Stimulated activated CD8-positive, alpha-beta memory T cell treated with anti-CD3 and anti-CD28 coated beads, Interleukin-15, amount 100 ng/mL, for 24 hours (primary cell): ENCODE data around the gene PM20D2.
"Not testable (repeated sequence)": the region's sequence is repeated elsewhere in the genome, so short reads cannot be mapped to it uniquely, and the experiment has no call there.

Experiments
- DNase-seq: peaks from one replicate; pipeline ENCODE4 v3.0.0-alpha.2; 2020; ENCODE audit warnings: low read depth

PM20D2 gene, protein sequence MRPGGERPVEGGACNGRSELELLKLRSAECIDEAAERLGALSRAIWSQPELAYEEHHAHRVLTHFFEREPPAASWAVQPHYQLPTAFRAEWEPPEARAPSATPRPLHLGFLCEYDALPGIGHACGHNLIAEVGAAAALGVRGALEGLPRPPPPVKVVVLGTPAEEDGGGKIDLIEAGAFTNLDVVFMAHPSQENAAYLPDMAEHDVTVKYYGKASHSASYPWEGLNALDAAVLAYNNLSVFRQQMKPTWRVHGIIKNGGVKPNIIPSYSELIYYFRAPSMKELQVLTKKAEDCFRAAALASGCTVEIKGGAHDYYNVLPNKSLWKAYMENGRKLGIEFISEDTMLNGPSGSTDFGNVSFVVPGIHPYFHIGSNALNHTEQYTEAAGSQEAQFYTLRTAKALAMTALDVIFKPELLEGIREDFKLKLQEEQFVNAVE

DNA sequence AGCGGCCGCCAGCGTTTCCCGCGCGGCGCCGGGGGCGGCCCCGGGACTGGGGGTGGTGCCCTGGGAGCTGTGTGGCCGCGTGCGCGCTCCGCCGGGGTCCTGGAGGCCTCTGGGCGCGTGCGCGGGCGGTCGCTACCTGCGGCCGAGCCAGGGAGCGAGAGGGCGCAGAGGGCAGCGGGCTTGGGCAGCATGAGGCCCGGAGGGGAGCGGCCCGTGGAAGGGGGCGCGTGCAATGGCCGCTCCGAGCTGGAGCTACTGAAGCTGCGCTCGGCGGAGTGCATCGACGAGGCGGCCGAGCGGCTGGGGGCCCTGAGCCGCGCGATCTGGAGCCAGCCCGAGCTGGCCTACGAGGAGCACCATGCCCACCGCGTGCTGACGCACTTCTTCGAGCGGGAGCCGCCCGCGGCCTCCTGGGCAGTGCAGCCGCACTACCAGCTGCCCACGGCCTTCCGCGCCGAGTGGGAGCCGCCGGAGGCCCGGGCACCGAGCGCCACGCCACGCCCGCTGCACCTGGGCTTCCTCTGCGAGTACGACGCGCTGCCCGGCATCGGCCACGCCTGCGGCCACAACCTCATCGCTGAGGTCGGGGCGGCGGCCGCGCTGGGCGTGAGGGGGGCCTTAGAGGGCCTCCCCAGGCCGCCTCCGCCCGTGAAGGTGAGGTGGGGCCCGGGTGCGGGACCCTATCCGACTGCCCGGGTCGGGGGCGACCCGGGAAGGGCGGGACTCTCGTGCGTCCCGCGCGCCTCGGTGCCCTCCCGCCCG, at the start of gene PM20D2:
PM20D2 (plus strand) TSS at position 100 of the 762 bp plus-strand sequence; CDS start at position 190, 90 bp downstream.
- DNase-seq: peak; percentile 49

- no peak for DNase-seq
Measured at GRCh38 chr6:89098461-89098860, 47.4 kb upstream of the PM20D2 start.

- DNase-seq: no peak
Measured at GRCh38 chr6:89100114-89100513, 45.7 kb upstream of the PM20D2 start.

DNA sequence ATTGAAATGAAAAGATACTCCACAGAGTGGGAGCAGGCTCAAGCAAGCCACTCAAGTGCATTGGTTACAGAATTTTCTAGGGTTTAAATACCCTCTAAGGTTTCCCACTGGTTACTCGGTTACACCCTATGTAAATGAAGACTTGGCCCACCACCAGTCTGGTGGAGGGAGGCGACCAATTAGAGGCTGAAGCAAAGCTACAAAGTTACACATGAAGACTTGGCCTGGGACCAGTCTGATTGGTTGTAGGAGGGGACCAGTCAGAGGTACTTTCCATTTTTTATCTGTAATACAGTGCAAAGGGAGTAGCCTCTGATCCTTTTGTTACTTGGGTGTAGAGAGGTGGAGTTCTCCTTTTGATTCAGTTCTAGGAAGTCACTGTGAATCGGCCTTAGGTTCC, 35.6 kb upstream of the PM20D2 start:
- DNase-seq: no peak

DNA sequence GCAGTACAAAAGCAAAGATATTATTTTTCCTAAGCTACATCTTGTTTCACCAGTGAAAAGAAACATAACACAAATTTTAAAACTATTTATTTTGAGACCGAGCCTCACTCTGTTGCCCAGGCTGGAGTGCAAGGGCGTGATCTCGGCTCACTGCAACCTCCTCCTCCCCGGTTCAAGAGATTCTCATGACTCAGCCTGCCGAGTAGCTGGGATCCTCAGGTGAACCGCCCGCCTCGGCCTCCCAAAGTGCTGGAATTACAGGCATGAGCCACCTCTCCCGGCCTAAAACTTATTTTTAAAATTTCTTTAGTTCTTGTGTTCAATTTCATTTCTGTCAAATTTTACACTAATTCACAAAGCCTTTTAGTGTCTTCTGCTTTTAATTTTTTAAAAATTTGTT, 33.9 kb upstream of the PM20D2 start:
- DNase-seq: no peak

DNA sequence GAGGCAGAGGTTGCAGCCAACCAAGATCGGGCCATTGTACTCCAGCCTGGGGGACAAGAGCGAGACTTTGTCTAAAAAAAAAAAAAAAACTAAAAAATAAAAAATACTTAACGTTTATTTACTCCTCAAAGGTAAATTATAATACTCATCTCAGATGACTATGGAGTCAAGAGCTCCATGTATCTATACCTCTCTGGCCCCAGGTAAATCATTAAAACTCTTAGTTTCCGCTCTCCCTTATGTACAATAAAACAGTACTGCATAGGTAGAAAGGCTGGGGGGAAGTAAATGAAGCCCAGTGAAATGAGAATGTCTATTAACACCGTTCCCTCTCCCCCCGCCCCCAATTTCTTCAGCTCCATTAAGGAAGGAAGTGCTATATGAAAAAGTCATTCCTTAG, 29.2 kb upstream of the PM20D2 start:
- DNase-seq: no peak

GRCh38 chr6:89117211-89118108, 28.4 kb upstream of the PM20D2 start, which contains the start of gene SRSF12:
TSS of gene SRSF12 (minus strand) at chr6:89118071. CDS start at chr6:89117887, 184 bp downstream.
- peak; percentile 5 for DNase-seq

DNA sequence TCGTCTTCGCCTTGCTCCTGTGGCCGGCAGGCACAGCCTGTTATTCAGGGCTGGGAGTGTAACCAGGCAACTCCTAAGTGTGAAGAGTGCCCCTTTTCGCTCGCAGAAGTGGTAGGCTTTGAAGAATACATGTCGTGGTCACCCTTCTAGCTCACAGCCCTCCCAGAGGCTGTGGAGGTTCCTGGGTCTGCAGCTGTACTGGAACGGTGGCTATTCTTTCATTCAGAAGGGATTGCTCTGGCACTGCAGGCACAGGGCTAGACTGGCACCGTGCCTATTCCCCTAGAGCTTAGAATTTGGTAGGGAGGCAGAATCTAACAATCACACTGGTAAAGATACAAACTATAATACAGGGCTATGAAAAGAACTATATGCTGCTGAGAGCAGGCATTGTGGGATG, 26.9 kb upstream of the PM20D2 start:
- DNase-seq: no peak

DNA sequence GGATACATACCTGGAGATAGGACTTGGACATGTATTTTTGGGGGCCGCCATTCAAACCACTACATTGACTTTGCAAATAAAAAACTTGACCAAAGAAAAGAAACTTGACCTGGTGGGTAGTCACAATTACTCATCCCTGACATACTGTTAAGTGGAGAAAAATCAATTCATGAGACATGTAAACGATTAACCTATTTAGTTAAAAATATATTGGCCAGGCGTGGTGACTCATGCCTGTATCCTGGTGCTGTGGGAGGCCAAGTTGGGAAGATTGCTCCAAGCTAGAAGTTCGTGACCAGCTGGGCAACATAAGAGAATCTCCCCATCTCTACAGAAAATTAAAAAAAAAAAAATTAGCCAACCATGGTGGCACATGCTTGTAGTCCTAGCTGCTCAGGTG, 25.5 kb upstream of the PM20D2 start:
- no peak for DNase-seq

DNA sequence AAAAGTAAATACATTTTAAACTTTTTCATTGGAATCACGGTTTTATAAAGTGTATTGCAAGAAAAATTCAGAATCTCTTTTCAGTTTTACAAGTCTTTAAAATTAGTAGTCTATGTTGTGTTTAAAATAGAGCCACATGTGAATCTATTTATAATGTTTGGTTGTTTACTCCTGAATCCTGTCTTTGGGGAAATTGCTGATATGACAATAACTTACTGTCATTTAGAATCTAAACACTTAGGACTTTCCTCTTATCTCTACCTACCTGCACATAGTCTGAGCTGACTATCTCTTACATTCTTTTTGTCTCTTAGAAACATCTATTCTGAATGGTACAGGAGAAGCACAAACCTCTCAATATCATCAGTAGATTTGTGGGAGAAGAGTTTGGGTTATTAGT, 23.9 kb upstream of the PM20D2 start:
- no peak for DNase-seq

- DNase-seq: no peak
Measured at GRCh38 chr6:89122625-89123024, 23.2 kb upstream of the PM20D2 start.

DNA sequence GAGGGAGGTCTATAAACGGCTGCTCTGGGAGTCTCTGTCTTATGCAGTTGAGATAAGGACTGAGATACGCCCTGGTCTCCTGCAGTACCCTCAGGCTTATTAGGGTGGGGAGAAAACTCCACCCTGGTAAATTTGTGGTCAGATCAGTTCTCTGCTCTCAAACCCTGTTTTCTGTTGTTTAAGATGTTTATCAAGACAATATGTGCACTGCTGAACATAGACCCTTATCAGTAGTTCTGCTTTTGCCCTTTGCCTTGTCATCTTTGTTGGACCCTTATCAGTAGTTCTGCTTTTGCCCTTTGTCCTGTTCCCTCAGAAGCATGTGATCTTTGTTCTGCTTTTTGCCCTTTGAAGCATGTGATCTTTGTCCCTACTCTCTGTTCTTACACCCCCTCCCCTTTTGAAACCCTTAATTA, 17.6 kb upstream of the PM20D2 start:
- not testable (repeated sequence) for DNase-seq

DNA sequence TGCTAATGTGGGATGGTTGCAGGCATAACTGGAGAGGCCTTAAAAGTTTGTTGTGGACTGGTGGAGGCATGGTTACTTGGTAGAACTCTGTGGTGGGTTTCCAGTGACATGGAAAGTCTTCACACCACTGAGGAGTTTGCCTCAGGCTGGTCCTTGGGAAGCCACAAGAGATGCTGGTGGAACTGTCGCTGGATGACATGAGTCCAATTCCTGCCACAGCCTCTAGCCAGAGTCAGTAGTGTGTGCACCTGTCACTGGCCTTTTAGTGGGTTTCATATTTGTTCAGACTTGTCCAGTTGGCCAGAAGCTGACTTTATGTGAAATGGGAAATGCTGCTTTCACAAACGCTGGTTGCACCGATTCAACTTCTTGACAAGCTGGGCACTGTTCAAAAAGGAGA, 14.3 kb upstream of the PM20D2 start:
- DNase-seq: no peak

- no peak for DNase-seq
Measured at GRCh38 chr6:89132057-89132456, 13.8 kb upstream of the PM20D2 start.

DNA sequence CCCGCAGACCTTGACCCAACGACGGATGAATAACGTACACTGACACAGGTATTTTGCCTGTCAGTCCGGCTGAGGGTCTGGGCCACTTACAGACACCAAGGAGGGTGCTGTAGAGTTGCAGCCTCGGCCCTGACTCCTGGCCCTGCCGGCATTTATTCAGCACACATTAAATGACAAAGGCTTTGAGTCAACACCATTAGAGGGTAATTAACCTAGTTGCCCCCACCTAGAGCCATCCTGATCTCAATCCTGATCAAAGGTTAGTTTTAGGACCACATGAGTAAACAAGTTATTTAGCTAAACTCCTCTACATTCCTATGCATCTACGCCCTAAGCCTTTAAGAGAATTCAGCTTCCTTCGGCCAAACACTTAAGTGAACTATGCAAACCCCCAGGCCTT, 11.9 kb upstream of the PM20D2 start:
- no peak for DNase-seq

DNA sequence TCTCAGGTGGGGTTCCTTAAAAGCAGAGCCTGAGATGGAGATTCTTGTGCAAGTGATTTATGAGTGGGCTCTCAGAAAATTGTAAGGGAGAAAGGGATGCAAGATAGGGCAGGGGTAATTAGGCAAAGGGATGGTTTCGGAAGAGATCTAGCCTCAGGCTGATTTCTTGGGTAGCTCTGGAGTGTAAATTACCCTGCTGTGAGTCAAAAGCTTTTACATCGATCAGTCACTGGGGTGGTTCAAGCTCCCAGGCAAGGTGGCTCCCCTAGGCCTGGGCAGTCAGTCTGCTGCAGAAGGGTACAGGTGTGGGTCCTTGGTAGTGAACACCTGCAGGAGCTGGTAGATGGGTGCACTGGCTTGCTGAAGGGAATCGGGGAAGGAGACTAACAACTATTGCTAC, 11.1 kb upstream of the PM20D2 start:
- DNase-seq: no peak

GRCh38 chr6:89138173-89138572, 7.7 kb upstream of the PM20D2 start:
- DNase-seq: no peak

- DNase-seq: no peak
Measured at GRCh38 chr6:89139509-89140346, 6.1 kb upstream of the PM20D2 start.

DNA sequence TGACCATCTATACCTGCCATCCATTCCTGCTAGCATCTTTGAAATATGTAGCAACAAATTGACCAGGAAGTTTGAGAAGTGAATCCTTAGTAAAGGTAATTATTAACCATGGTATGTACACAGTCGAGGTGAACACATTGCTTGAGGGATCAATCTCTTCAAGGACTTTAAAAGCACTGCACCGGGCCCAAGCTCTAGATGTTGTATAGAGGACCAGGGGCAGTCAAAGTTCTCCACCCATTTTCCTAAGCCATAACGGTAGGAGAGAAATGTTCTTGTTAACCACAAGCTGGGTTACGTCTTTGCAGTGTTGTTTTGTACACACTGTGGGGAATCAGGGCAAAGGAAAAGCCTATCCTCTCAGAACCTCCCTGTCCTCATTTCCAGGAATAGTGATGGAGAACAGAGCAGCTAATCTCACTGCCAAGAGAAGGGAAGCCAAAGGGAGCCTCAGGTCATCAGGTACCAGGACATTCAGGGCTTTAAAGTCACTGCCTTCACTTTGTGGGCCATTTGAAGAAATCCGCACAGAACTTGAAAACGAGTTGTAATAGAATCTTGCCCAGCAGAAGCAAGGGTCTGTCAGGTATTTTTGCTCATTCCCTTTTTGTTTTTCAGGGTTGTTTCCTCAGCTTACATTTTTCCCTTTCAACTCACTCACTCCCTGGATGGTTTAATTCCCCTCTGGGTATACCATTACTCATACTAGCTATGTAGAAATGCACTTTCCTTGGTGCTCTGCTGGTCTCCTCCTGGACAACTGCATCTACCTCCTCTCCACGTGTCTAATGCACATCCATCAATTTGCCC, 5.3 kb upstream of the PM20D2 start:
- DNase-seq: no peak

GRCh38 chr6:89144354-89144906, 1.4 kb upstream of the PM20D2 start:
- DNase-seq: no peak
